ENCODE results near the gene PACRG.

PACRG gene

DNA sequence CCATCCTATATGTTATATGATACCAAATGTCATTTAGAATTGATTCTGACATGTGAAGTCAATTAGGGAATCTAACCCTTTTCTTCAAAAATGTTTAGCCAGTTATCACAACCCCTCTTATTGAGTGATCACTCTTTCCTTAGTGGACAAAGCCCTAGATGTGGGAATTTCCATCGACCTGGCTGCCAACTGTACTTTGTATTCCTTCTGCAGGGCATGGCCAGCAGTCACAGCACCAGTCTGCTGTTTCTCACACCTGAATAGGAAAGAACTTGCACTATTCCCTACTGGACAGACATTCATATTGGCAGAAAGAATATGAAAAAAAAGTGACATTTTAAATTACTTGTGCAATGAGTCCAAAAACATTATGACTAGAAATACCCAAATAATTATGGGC is 271.0 kb downstream of the PACRG start:
- TF ChIP-seq, protein P1, sequence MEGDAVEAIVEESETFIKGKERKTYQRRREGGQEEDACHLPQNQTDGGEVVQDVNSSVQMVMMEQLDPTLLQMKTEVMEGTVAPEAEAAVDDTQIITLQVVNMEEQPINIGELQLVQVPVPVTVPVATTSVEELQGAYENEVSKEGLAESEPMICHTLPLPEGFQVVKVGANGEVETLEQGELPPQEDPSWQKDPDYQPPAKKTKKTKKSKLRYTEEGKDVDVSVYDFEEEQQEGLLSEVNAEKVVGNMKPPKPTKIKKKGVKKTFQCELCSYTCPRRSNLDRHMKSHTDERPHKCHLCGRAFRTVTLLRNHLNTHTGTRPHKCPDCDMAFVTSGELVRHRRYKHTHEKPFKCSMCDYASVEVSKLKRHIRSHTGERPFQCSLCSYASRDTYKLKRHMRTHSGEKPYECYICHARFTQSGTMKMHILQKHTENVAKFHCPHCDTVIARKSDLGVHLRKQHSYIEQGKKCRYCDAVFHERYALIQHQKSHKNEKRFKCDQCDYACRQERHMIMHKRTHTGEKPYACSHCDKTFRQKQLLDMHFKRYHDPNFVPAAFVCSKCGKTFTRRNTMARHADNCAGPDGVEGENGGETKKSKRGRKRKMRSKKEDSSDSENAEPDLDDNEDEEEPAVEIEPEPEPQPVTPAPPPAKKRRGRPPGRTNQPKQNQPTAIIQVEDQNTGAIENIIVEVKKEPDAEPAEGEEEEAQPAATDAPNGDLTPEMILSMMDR (IDR thresholded peaks at IDR 0.05; ENCODE audit: poor library complexity, severe bottlenecking): no peak

DNA sequence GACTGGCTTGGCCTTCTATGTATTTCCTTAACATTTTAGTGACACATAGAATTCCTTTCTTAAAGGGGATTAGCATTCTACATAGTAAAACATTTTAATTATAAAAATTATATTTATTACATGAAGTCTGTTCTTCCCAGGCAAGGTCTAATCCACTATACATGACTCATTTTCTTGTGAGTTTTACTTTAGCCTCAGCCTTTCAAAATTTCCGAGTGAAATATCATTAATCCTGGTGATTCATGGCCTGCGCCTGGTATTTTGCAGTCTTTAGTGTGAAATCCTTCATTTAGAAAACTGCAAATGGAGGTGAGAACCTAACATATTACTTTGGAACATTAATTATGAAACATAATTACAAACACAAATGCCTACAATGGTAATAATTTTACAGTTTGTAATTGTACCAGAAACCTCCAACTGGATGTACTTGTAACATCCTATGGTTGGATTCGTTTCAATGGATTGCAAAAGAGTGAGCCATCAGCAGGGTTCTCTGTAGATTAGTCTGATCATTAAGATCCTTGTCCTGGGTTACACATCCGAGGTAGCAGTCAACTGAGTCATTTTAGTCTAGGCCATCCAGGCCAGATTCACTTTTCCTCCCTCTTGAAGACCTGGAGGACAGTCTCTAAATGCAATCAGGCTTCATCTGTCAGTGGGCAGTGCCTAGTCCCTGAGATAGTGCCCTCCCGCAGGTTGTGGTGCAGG is 272.0 kb downstream of the PACRG start:
- TF ChIP-seq, protein P1 (IDR thresholded peaks at IDR 0.05; ENCODE audit: poor library complexity, severe bottlenecking): no peak
- H3K9me3 ChIP-seq (ENCODE audit: severe bottlenecking): no peaks in the 10 kb centered on the region
- no peaks in the 10 kb centered on the region for H3K27me3 ChIP-seq (ENCODE audit: insufficient read depth, poor library complexity, severe bottlenecking)
- peaks cover 15% of the 10 kb centered on the region for H3K4me1 ChIP-seq (ENCODE audit: insufficient read depth, poor library complexity, severe bottlenecking)
- H3K36me3 ChIP-seq (ENCODE audit: low read depth): no peaks in the 10 kb centered on the region
- peak overlapping the region; percentile 7 for H3K27ac ChIP-seq (ENCODE audit: poor library complexity, severe bottlenecking)
- DNase-seq (ENCODE audit: low spot score) (no peak), ATAC-seq (ENCODE audit: low read depth) (peak; percentile 76)
- H3K4me3 ChIP-seq (ENCODE audit: severe bottlenecking): no peak overlapping the region

More for the DNA sequence above, 271.0 kb downstream of the PACRG start:
- Histone ChIP-seq H3K9me3 (ENCODE audit: severe bottlenecking) (no peaks in the 10 kb centered on the region), H3K27ac (ENCODE audit: poor library complexity, severe bottlenecking) (no peak overlapping the region), H3K36me3 (ENCODE audit: low read depth) (no peaks in the 10 kb centered on the region), H3K27me3 (ENCODE audit: insufficient read depth, poor library complexity, severe bottlenecking) (no peaks in the 10 kb centered on the region), H3K4me3 (ENCODE audit: severe bottlenecking) (no peak overlapping the region), H3K4me1 (ENCODE audit: insufficient read depth, poor library complexity, severe bottlenecking) (peaks cover 15% of the 10 kb centered on the region)
- no peak for ATAC-seq (ENCODE audit: low read depth)
- no peak for DNase-seq (ENCODE audit: low spot score)

DNA sequence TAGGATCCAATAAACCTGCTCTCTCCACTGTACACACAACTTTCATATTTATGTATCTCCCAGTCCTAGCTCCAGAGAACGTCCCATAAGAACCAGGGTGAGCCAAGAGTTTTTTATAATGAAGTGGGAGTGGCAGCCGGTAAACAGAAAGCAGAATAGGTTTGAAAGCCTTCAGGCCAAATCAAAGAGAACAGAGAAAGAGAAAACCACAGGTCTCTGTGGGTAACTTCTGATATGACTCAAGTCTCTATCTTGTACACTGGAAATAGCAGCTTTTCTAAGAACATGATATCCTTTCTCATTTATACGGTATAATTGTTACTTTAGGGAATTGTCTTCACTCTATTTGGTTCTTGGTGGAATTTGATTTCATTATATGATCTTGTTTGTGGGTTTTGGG is 273.6 kb downstream of the PACRG start:
- no peak overlapping the region for H3K4me3 ChIP-seq (ENCODE audit: severe bottlenecking)
- H3K27me3 ChIP-seq (ENCODE audit: insufficient read depth, poor library complexity, severe bottlenecking): no peaks in the 10 kb centered on the region
- peaks cover 15% of the 10 kb centered on the region for H3K4me1 ChIP-seq (ENCODE audit: insufficient read depth, poor library complexity, severe bottlenecking)
- H3K27ac ChIP-seq (ENCODE audit: poor library complexity, severe bottlenecking): no peak overlapping the region
- DNase-seq (ENCODE audit: low spot score) (no peak), ATAC-seq (ENCODE audit: low read depth) (0 out of 3 replicates have a peak, but pooled peaks have one; percentile 29)
- TF ChIP-seq, protein P1 (IDR thresholded peaks at IDR 0.05; ENCODE audit: poor library complexity, severe bottlenecking): no peak
- no peaks in the 10 kb centered on the region for H3K36me3 ChIP-seq (ENCODE audit: low read depth)
- H3K9me3 ChIP-seq (ENCODE audit: severe bottlenecking): no peaks in the 10 kb centered on the region

DNA sequence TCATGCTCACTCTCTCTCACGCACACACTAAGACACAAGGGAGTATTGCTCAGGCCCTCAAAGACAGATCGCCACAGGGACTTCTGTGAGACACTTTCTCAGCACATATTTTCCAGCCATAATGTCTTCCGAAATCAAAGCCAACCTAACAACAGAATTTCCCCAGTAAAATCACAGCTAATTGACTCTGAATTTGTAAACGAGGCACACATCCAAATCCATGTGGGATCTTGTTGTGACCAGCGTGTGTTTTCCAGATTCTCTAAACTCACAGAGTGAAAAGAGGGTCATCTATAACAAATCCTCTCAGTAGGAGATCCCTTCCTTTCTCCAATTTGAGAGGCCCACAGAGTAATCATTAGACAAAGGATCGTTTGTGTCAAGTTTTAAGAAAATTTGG is 280.4 kb downstream of the PACRG start:
- DNase-seq (ENCODE audit: low spot score) (no peak), ATAC-seq (ENCODE audit: low read depth) (no peak)
- no peaks in the 10 kb centered on the region for H3K4me1 ChIP-seq (ENCODE audit: insufficient read depth, poor library complexity, severe bottlenecking)
- H3K27me3 ChIP-seq (ENCODE audit: insufficient read depth, poor library complexity, severe bottlenecking): no peaks in the 10 kb centered on the region
- no peak overlapping the region for H3K27ac ChIP-seq (ENCODE audit: poor library complexity, severe bottlenecking)
- TF ChIP-seq, protein P1 (IDR thresholded peaks at IDR 0.05; ENCODE audit: poor library complexity, severe bottlenecking): no peak
- H3K9me3 ChIP-seq (ENCODE audit: severe bottlenecking): no peaks in the 10 kb centered on the region
- no peak overlapping the region for H3K4me3 ChIP-seq (ENCODE audit: severe bottlenecking)
- no peaks in the 10 kb centered on the region for H3K36me3 ChIP-seq (ENCODE audit: low read depth)

DNA sequence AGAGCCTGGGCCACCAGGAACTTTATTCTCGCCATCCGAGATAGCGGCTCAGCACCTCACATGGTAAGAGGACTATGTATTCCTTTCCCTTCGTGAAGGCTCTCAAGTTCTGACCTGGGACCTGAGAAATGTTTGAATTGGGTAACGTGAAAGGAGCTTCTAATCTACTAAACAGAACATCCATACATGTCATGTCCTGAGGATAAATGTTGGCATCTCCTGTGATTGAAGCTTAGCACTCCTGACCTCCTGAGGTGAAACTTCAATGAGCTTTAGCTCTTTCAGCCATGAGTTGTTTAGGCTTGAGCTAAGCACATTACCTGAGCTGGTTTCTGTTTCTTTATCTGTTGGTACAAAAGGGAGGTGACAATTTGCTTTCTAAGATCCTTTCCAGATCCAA is 280.9 kb downstream of the PACRG start:
- Histone ChIP-seq H3K27me3 (ENCODE audit: insufficient read depth, poor library complexity, severe bottlenecking) (no peaks in the 10 kb centered on the region), H3K4me3 (ENCODE audit: severe bottlenecking) (no peak overlapping the region), H3K9me3 (ENCODE audit: severe bottlenecking) (no peaks in the 10 kb centered on the region), H3K4me1 (ENCODE audit: insufficient read depth, poor library complexity, severe bottlenecking) (no peaks in the 10 kb centered on the region), H3K27ac (ENCODE audit: poor library complexity, severe bottlenecking) (no peak overlapping the region), H3K36me3 (ENCODE audit: low read depth) (no peaks in the 10 kb centered on the region)
- no peak for DNase-seq (ENCODE audit: low spot score)
- no peak for ATAC-seq (ENCODE audit: low read depth)
- TF ChIP-seq, protein P1 (IDR thresholded peaks at IDR 0.05; ENCODE audit: poor library complexity, severe bottlenecking): no peak
